ENCODE results near the gene SOX4.

SOX4 gene

GRCh38 chr6:21599051-21599696, 5.6 kb downstream of the SOX4 start:
- Mint-ChIP-seq H3K27ac (no peak overlapping the region), H3K27me3 (peaks cover 24% of the 10 kb centered on the region), H3K4me3 (no peak overlapping the region), H3K36me3 (no peaks in the 10 kb centered on the region), H3K9me3 (ENCODE audit: low read depth) (no peaks in the 10 kb centered on the region), H3K4me1 (ENCODE audit: low read depth) (peaks cover 29% of the 10 kb centered on the region)

- Mint-ChIP-seq H3K27me3 (peaks cover 25% of the 10 kb centered on the region), H3K36me3 (no peaks in the 10 kb centered on the region), H3K9me3 (ENCODE audit: low read depth) (no peaks in the 10 kb centered on the region), H3K4me1 (ENCODE audit: low read depth) (peaks cover 17% of the 10 kb centered on the region), H3K27ac (no peak overlapping the region), H3K4me3 (no peak overlapping the region)
These were observed 7.9 kb downstream of the SOX4 start for GRCh38 chr6:21601339-21601923.

DNA sequence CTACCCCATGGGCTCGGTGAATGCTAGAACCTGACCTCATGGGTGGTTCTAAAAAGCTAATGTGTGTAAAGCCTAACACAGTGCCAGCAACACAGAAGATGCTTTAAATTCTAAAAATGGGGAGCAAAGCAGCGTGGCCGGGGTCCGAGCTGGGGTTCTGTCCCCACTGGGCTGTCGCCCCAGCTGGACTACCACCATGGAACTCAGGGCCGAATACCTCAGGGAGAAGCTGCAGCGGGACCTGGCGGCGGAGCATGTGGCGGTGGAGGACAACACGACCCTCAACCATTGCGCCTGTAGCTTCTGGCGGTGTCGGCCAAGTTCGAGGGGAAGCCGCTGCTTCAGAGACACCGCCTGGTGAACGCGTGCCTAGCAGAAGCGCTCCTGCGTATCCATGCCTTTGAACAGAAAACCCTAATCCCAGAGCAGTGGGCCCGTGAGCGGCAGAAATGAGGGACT, 8.4 kb downstream of the SOX4 start:
- Mint-ChIP-seq H3K27ac (no peak overlapping the region), H3K36me3 (no peaks in the 10 kb centered on the region), H3K27me3 (peaks cover 23% of the 10 kb centered on the region), H3K4me3 (no peak overlapping the region), H3K4me1 (ENCODE audit: low read depth) (peaks cover 12% of the 10 kb centered on the region), H3K9me3 (ENCODE audit: low read depth) (no peaks in the 10 kb centered on the region)

DNA sequence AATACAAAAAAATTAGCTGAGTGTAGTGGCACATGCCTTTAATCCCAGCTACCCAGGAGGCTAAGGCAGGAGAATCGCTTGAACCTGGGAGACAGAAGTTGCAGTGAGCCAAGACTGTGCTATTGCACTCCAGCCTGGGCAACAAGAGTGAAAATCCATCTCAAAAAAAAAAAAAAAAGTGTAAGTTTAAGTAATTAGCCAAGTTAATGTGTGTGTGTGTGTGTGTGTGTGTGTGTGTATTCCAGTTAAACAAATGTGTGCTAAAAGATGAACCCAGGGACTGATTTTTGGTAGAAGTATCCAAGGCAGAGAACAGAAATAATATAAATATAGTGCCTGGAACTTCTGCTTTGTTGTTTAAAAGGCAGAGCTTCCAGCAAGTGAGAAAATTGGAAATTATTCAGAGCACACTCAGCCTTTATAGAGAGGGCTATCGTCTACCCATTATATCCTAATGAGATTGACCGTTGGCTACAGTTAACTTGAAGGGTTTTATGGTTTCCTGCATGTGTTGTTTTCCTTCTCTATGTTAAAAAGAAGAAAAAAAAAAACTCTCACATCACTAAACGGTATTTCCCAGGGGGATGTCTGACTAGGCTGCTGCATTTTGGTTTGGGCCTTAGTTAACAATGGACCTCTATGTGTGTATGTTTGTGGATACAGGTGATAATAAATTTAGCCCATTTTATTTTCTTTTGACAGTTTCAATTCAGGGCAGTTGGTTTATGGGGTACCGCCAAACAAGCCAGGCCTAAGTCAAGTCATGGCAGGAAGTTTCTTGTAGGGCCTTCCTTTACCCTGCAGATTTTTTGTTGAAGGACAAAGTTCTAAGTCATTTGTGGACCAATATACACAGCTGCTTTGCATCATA, 9.8 kb downstream of the SOX4 start:
- Mint-ChIP-seq H3K27ac (no peak overlapping the region), H3K4me3 (no peak overlapping the region), H3K9me3 (ENCODE audit: low read depth) (no peaks in the 10 kb centered on the region), H3K36me3 (no peaks in the 10 kb centered on the region), H3K27me3 (peaks cover 21% of the 10 kb centered on the region), H3K4me1 (ENCODE audit: low read depth) (peaks cover 5% of the 10 kb centered on the region)

DNA sequence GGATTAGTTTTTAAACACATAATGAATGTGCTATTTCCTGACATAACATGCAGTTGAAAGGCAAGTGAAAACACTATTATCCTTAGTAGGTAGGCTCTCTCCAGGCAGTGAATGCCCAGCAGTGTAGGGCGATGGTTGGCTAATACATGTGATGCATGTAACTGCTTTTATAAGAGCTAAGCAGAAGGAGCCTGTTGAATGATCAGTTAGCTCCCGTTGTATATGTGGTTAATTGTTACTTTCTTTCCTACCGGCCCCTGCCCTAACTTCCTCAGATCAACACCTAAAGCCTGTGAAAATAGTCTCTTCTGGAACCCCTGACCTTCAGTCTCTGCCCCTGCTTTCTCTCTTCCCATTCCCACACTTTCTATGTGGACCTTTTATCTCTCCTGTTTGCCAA, 10.5 kb downstream of the SOX4 start:
- Mint-ChIP-seq H3K36me3 (no peaks in the 10 kb centered on the region), H3K27me3 (peaks cover 17% of the 10 kb centered on the region), H3K4me3 (no peak overlapping the region), H3K4me1 (ENCODE audit: low read depth) (no peaks in the 10 kb centered on the region), H3K9me3 (ENCODE audit: low read depth) (no peaks in the 10 kb centered on the region), H3K27ac (no peak overlapping the region)

- H3K27ac Mint-ChIP-seq = no peak overlapping the region
- no peaks in the 10 kb centered on the region for H3K36me3 Mint-ChIP-seq
- H3K4me3 Mint-ChIP-seq = no peak overlapping the region
- H3K9me3 Mint-ChIP-seq (ENCODE audit: low read depth) = no peaks in the 10 kb centered on the region
- peaks cover 11% of the 10 kb centered on the region for H3K27me3 Mint-ChIP-seq
- H3K4me1 Mint-ChIP-seq (ENCODE audit: low read depth) = no peaks in the 10 kb centered on the region
These were observed 11.6 kb downstream of the SOX4 start for GRCh38 chr6:21605166-21605565.

GRCh38 chr6:21608601-21609000, 15.1 kb downstream of the SOX4 start:
- H3K27me3 Mint-ChIP-seq = peaks cover 1% of the 10 kb centered on the region
- H3K9me3 Mint-ChIP-seq (ENCODE audit: low read depth) = no peaks in the 10 kb centered on the region
- H3K4me3 Mint-ChIP-seq = no peak overlapping the region
- H3K27ac Mint-ChIP-seq = no peak overlapping the region
- no peaks in the 10 kb centered on the region for H3K36me3 Mint-ChIP-seq
- H3K4me1 Mint-ChIP-seq (ENCODE audit: low read depth) = no peaks in the 10 kb centered on the region

GRCh38 chr6:21609881-21610329, 16.4 kb downstream of the SOX4 start:
- Mint-ChIP-seq H3K27ac (no peak overlapping the region), H3K36me3 (no peaks in the 10 kb centered on the region), H3K4me3 (no peak overlapping the region)

GRCh38 chr6:21610341-21610740, 16.8 kb downstream of the SOX4 start:
- Mint-ChIP-seq H3K4me1 (ENCODE audit: low read depth) (no peaks in the 10 kb centered on the region), H3K27ac (no peak overlapping the region), H3K4me3 (no peak overlapping the region), H3K9me3 (ENCODE audit: low read depth) (no peaks in the 10 kb centered on the region), H3K27me3 (peaks cover 2% of the 10 kb centered on the region), H3K36me3 (no peaks in the 10 kb centered on the region)

More at GRCh38 chr6:21609881-21610329, 16.4 kb downstream of the SOX4 start:
- no peaks in the 10 kb centered on the region for H3K9me3 Mint-ChIP-seq (ENCODE audit: low read depth)
- peaks cover under 1% of the 10 kb centered on the region for H3K27me3 Mint-ChIP-seq
- no peaks in the 10 kb centered on the region for H3K4me1 Mint-ChIP-seq (ENCODE audit: low read depth)

DNA sequence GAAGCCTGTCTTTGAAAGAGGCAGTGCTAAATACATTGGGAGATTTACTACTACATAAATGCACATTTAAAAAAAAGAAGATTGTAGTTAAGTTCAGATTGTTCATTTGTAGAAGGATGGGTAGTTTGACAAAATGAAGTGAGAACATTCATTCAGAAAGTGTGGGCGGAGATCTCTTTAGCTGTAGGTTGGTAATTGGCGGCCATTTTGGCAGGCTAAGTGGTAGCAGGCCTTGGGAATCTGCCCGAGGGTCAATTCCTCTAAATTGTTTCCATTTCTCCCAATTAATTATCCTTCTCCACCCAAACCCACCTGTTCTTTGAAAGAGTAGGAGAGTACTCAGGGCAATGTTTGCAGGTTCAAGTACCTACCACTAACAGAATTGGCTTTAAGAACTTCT, 17.9 kb downstream of the SOX4 start:
- Mint-ChIP-seq H3K4me1 (ENCODE audit: low read depth) (no peaks in the 10 kb centered on the region), H3K4me3 (no peak overlapping the region)

GRCh38 chr6:21612067-21612745, 18.7 kb downstream of the SOX4 start:
- Mint-ChIP-seq H3K9me3 (ENCODE audit: low read depth) (no peaks in the 10 kb centered on the region), H3K4me3 (no peak overlapping the region), H3K36me3 (no peaks in the 10 kb centered on the region), H3K27me3 (peaks cover 2% of the 10 kb centered on the region), H3K4me1 (ENCODE audit: low read depth) (no peaks in the 10 kb centered on the region), H3K27ac (no peak overlapping the region)

More for the DNA sequence above, 17.9 kb downstream of the SOX4 start:
- H3K27me3 Mint-ChIP-seq = peaks cover 2% of the 10 kb centered on the region
- H3K27ac Mint-ChIP-seq = no peak overlapping the region
- H3K36me3 Mint-ChIP-seq = no peaks in the 10 kb centered on the region
- H3K9me3 Mint-ChIP-seq (ENCODE audit: low read depth) = no peaks in the 10 kb centered on the region

- no peaks in the 10 kb centered on the region for H3K9me3 Mint-ChIP-seq (ENCODE audit: low read depth)
- no peaks in the 10 kb centered on the region for H3K4me1 Mint-ChIP-seq (ENCODE audit: low read depth)
- H3K36me3 Mint-ChIP-seq = no peaks in the 10 kb centered on the region
- no peak overlapping the region for H3K27ac Mint-ChIP-seq
- H3K27me3 Mint-ChIP-seq = peaks cover 2% of the 10 kb centered on the region
- H3K4me3 Mint-ChIP-seq = no peak overlapping the region
These were observed 20.3 kb downstream of the SOX4 start for GRCh38 chr6:21613809-21614208.

- H3K9me3 Mint-ChIP-seq (ENCODE audit: low read depth) = no peaks in the 10 kb centered on the region
- no peak overlapping the region for H3K27ac Mint-ChIP-seq
- H3K4me3 Mint-ChIP-seq = no peak overlapping the region
- H3K36me3 Mint-ChIP-seq = no peaks in the 10 kb centered on the region
- no peaks in the 10 kb centered on the region for H3K4me1 Mint-ChIP-seq (ENCODE audit: low read depth)
- peaks cover 2% of the 10 kb centered on the region for H3K27me3 Mint-ChIP-seq
These were observed 20.7 kb downstream of the SOX4 start for GRCh38 chr6:21614226-21614625.

DNA sequence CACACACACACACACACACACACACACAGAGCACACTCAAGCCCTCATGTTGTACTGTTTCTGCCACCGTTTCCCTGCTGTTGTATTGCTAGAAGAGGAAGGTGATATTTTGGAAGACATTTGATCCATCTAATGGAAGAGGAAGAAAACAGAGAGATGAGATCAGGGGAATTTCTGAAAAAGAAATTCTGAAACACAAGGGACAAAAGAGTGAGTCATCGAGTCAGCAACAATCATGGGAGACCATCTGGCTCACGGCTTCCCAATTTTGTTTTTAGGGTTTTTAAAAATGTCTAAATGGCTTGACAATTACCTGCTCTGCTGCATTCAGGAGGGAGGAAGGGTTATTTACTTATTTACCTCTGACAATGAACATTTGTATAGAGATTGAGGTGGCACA, 22.0 kb downstream of the SOX4 start:
- no peaks in the 10 kb centered on the region for H3K36me3 Mint-ChIP-seq
- H3K9me3 Mint-ChIP-seq (ENCODE audit: low read depth) = no peaks in the 10 kb centered on the region
- H3K27ac Mint-ChIP-seq = no peak overlapping the region
- no peak overlapping the region for H3K4me3 Mint-ChIP-seq
- peaks cover 2% of the 10 kb centered on the region for H3K27me3 Mint-ChIP-seq
- no peaks in the 10 kb centered on the region for H3K4me1 Mint-ChIP-seq (ENCODE audit: low read depth)

GRCh38 chr6:21616005-21616404, 22.5 kb downstream of the SOX4 start:
- Mint-ChIP-seq H3K9me3 (ENCODE audit: low read depth) (no peaks in the 10 kb centered on the region), H3K4me1 (ENCODE audit: low read depth) (no peaks in the 10 kb centered on the region), H3K36me3 (no peaks in the 10 kb centered on the region), H3K27ac (no peak overlapping the region), H3K27me3 (peaks cover 2% of the 10 kb centered on the region), H3K4me3 (no peak overlapping the region)

Data from activated naive CD8-positive, alpha-beta T cell (primary cell).